GM19043 (cell line): ENCODE results near the gene OSCP1.
"Not testable (repeated sequence)": the region's sequence is repeated elsewhere in the genome, so short reads cannot be mapped to it uniquely, and the experiment has no call there.

Experiments used
- ATAC-seq: cut with Tn5 transposase; IDR thresholded peaks from one replicate; pipeline ENCODE4 v1.9.1; 2021; ENCODE audit warnings: low read depth; ENCODE audit not compliant: unreplicated experiment

The OSCP1 gene

GRCh38 chr1:36450270-36450918, at the start of gene OSCP1:
Gene OSCP1 (minus strand): TSS chr1:36450451. CDS start chr1:36450369, 82 bp downstream.
- ATAC-seq, result peak; percentile 97

GRCh38 chr1:36497207-36497606, 47.0 kb upstream of the OSCP1 start:
- no peak for ATAC-seq

- ATAC-seq, result no peak
Observed at GRCh38 chr1:36494971-36495370, 44.7 kb upstream of the OSCP1 start.

GRCh38 chr1:36493524-36493923, 43.3 kb upstream of the OSCP1 start:
- no peak for ATAC-seq

- no peak for ATAC-seq
Observed at GRCh38 chr1:36492491-36492890, 42.2 kb upstream of the OSCP1 start.

GRCh38 chr1:36489258-36490051, 39.2 kb upstream of the OSCP1 start:
- not testable (repeated sequence) for ATAC-seq

GRCh38 chr1:36487906-36488305, 37.7 kb upstream of the OSCP1 start:
- ATAC-seq, result no peak

GRCh38 chr1:36487336-36487725, 37.1 kb upstream of the OSCP1 start:
- not testable (repeated sequence) for ATAC-seq

- ATAC-seq, result no peak
Observed at GRCh38 chr1:36486439-36487335, 36.4 kb upstream of the OSCP1 start.

GRCh38 chr1:36486093-36486438, 35.8 kb upstream of the OSCP1 start:
- no peak for ATAC-seq

- ATAC-seq, result no peak
Observed at GRCh38 chr1:36484099-36484498, 33.8 kb upstream of the OSCP1 start.

- ATAC-seq, result no peak
Observed at GRCh38 chr1:36482724-36483388, 32.6 kb upstream of the OSCP1 start, which contains the start of gene CSF3R. Gene CSF3R (minus strand): TSS chr1:36482913. CDS start chr1:36479496, 3,417 bp downstream.

- ATAC-seq, result no peak
Observed at GRCh38 chr1:36481771-36482723, 31.8 kb upstream of the OSCP1 start.

- ATAC-seq, result no peak
Observed at GRCh38 chr1:36481091-36481490, 30.8 kb upstream of the OSCP1 start.

- no peak for ATAC-seq
Observed at GRCh38 chr1:36480161-36480560, 29.9 kb upstream of the OSCP1 start.

GRCh38 chr1:36479505-36480051, 29.3 kb upstream of the OSCP1 start:
- no peak for ATAC-seq

GRCh38 chr1:36477615-36478014, 27.4 kb upstream of the OSCP1 start:
- ATAC-seq, result not testable (repeated sequence)

- ATAC-seq, result no peak
Observed at GRCh38 chr1:36476945-36477344, 26.7 kb upstream of the OSCP1 start.
